Effector memory CD8-positive, alpha-beta T cell (primary cell): Measurements from ENCODE around the gene FAM168B.

Source experiments
- ATAC-seq: fragments of 150-1000 bp; cut with Tn5 transposase; replicated peaks from 2 replicates; pipeline ENCODE4 v1.10.0; 2021; ENCODE audit warnings: mild to moderate bottlenecking, moderate library complexity
- DNase-seq, 3 experiments: peaks; one replicate each; pipeline ENCODE4 v3.0.0; 2021
- H3K27ac Mint-ChIP-seq, 2 donors: one replicate each; pipeline ENCODE4 v1.8.0; 2022; ENCODE audit warnings: mild to moderate bottlenecking in 2 of 2, mixed read lengths in 2 of 2, moderate library complexity in 2 of 2
- H3K27me3 Mint-ChIP-seq, 2 donors: one replicate each; pipeline ENCODE4 v1.8.0; 2022; ENCODE audit warnings: mixed read lengths in 2 of 2
- H3K36me3 Mint-ChIP-seq: one replicate; pipeline ENCODE4 v1.8.0; 2022; ENCODE audit warnings: mild to moderate bottlenecking, moderate library complexity, mixed read lengths; ENCODE audit not compliant: insufficient read depth
- H3K4me1 Mint-ChIP-seq, 2 donors: one replicate each; pipeline ENCODE4 v1.8.0; 2022; ENCODE audit warnings: low read depth in 2 of 2, mixed read lengths in 2 of 2
- H3K4me3 Mint-ChIP-seq, 2 donors: one replicate each; pipeline ENCODE4 v1.8.0; 2022; ENCODE audit warnings: mild to moderate bottlenecking in 2 of 2, mixed read lengths in 2 of 2, moderate library complexity in 2 of 2
- H3K9me3 Mint-ChIP-seq, 2 donors: one replicate each; pipeline ENCODE4 v1.8.0; 2022; ENCODE audit warnings: mixed read lengths in 2 of 2

The FAM168B gene

GRCh38 chr2:131027566-131028528 lies 65.4 kb downstream of the FAM168B start:
- ATAC-seq (no peak), DNase-seq (no peak)
- Mint-ChIP-seq H3K4me3 (no peak overlapping the region), H3K9me3 (peaks cover 0 to 2% of the 10 kb centered on the region in 2 donors), H3K27ac (no peak overlapping the region), H3K27me3 (peaks cover 26 to 85% of the 10 kb centered on the region in 2 donors), H3K36me3 (no peaks in the 10 kb centered on the region), H3K4me1 (no peaks in the 10 kb centered on the region)

GRCh38 chr2:131026919-131027318 lies 66.3 kb downstream of the FAM168B start:
- Mint-ChIP-seq H3K4me3 (no peak overlapping the region), H3K36me3 (no peaks in the 10 kb centered on the region), H3K4me1 (no peaks in the 10 kb centered on the region), H3K9me3 (peaks cover 0 to 2% of the 10 kb centered on the region in 2 donors), H3K27ac (no peak overlapping the region), H3K27me3 (peaks cover 29 to 83% of the 10 kb centered on the region in 2 donors)
- DNase-seq: no peak
- no peak for ATAC-seq

- Mint-ChIP-seq H3K4me1 (no peaks in the 10 kb centered on the region), H3K4me3 (no peak overlapping the region), H3K27me3 (peaks cover 25 to 73% of the 10 kb centered on the region in 2 donors), H3K27ac (no peak overlapping the region), H3K36me3 (no peaks in the 10 kb centered on the region), H3K9me3 (peaks cover 0 to 2% of the 10 kb centered on the region in 2 donors)
- ATAC-seq (no peak), DNase-seq (no peak)
Measured at GRCh38 chr2:131023758-131024157, 69.5 kb downstream of the FAM168B start.

- no peak for ATAC-seq
- H3K4me1 Mint-ChIP-seq: no peaks in the 10 kb centered on the region
- H3K4me3 Mint-ChIP-seq: no peak overlapping the region
- no peak overlapping the region for H3K27ac Mint-ChIP-seq
- H3K9me3 Mint-ChIP-seq: peaks cover 0 to 2% of the 10 kb centered on the region in 2 donors
- no peaks in the 10 kb centered on the region for H3K36me3 Mint-ChIP-seq
- no peak for DNase-seq
- peaks cover 21 to 69% of the 10 kb centered on the region in 2 donors for H3K27me3 Mint-ChIP-seq
Measured at GRCh38 chr2:131022731-131023130, 70.5 kb downstream of the FAM168B start.

GRCh38 chr2:131016826-131017741 lies 76.2 kb downstream of the FAM168B start:
- no peak for ATAC-seq
- no peak for DNase-seq
- no peak overlapping the region for H3K4me3 Mint-ChIP-seq
- peak overlapping the region in 1 of 2 donors; percentile 1 for H3K27ac Mint-ChIP-seq
- no peaks in the 10 kb centered on the region for H3K9me3 Mint-ChIP-seq
- no peaks in the 10 kb centered on the region for H3K4me1 Mint-ChIP-seq
- no peaks in the 10 kb centered on the region for H3K36me3 Mint-ChIP-seq
- peaks cover 7 to 44% of the 10 kb centered on the region in 2 donors for H3K27me3 Mint-ChIP-seq

GRCh38 chr2:131015764-131016163 lies 77.5 kb downstream of the FAM168B start:
- Mint-ChIP-seq H3K4me3 (no peak overlapping the region), H3K27ac (no peak overlapping the region), H3K36me3 (peaks cover 4% of the 10 kb centered on the region), H3K4me1 (peaks cover 9 to 13% of the 10 kb centered on the region in 2 donors), H3K9me3 (no peaks in the 10 kb centered on the region), H3K27me3 (peaks cover 0 to 47% of the 10 kb centered on the region in 2 donors)
- no peak for ATAC-seq
- DNase-seq: no peak

GRCh38 chr2:131014141-131014540 lies 79.1 kb downstream of the FAM168B start:
- DNase-seq: no peak
- H3K36me3 Mint-ChIP-seq: peaks cover 4% of the 10 kb centered on the region
- no peak overlapping the region for H3K27ac Mint-ChIP-seq
- no peak overlapping the region for H3K4me3 Mint-ChIP-seq
- peaks cover 20 to 29% of the 10 kb centered on the region in 2 donors for H3K4me1 Mint-ChIP-seq
- H3K27me3 Mint-ChIP-seq: peaks cover 0 to 58% of the 10 kb centered on the region in 2 donors
- H3K9me3 Mint-ChIP-seq: no peaks in the 10 kb centered on the region
- no peak for ATAC-seq

GRCh38 chr2:131011486-131011885 lies 81.8 kb downstream of the FAM168B start:
- H3K27me3 Mint-ChIP-seq: peaks cover 0 to 44% of the 10 kb centered on the region in 2 donors
- H3K27ac Mint-ChIP-seq: peak overlapping the region in 1 of 2 donors; percentile 78
- DNase-seq: no peak
- H3K4me1 Mint-ChIP-seq: peaks cover 22 to 37% of the 10 kb centered on the region in 2 donors
- ATAC-seq: no peak
- H3K9me3 Mint-ChIP-seq: no peaks in the 10 kb centered on the region
- H3K4me3 Mint-ChIP-seq: no peak overlapping the region
- peaks cover 4% of the 10 kb centered on the region for H3K36me3 Mint-ChIP-seq

GRCh38 chr2:131010566-131010965 lies 82.7 kb downstream of the FAM168B start:
- peaks cover 0 to 39% of the 10 kb centered on the region in 2 donors for H3K27me3 Mint-ChIP-seq
- peak overlapping the region; percentile 72 to 86 for H3K27ac Mint-ChIP-seq
- H3K9me3 Mint-ChIP-seq: no peaks in the 10 kb centered on the region
- DNase-seq (peak in 1 of 3 experiments; percentile 39), ATAC-seq (peak; percentile 80)
- peak overlapping the region; percentile 60 to 69 for H3K4me3 Mint-ChIP-seq
- peaks cover 4% of the 10 kb centered on the region for H3K36me3 Mint-ChIP-seq
- H3K4me1 Mint-ChIP-seq: peaks cover 22 to 37% of the 10 kb centered on the region in 2 donors

- H3K4me3 Mint-ChIP-seq: peak overlapping the region; percentile 60 to 69
- H3K9me3 Mint-ChIP-seq: no peaks in the 10 kb centered on the region
- H3K27ac Mint-ChIP-seq: peak overlapping the region; percentile 72 to 86
- H3K36me3 Mint-ChIP-seq: peaks cover 4% of the 10 kb centered on the region
- ATAC-seq (peak; percentile 16), DNase-seq (no peak)
- peaks cover 0 to 43% of the 10 kb centered on the region in 2 donors for H3K27me3 Mint-ChIP-seq
- peaks cover 22 to 37% of the 10 kb centered on the region in 2 donors for H3K4me1 Mint-ChIP-seq
Measured at GRCh38 chr2:131009713-131010475, 83.4 kb downstream of the FAM168B start.

GRCh38 chr2:131008967-131009366 lies 84.3 kb downstream of the FAM168B start:
- Mint-ChIP-seq H3K36me3 (peaks cover 4% of the 10 kb centered on the region), H3K27ac (peak overlapping the region in 1 of 2 donors; percentile 86), H3K4me3 (peak overlapping the region in 1 of 2 donors; percentile 69), H3K27me3 (peaks cover 0 to 44% of the 10 kb centered on the region in 2 donors), H3K4me1 (peaks cover 22 to 37% of the 10 kb centered on the region in 2 donors), H3K9me3 (no peaks in the 10 kb centered on the region)
- DNase-seq (no peak), ATAC-seq (no peak)

- peaks cover 18 to 32% of the 10 kb centered on the region in 2 donors for H3K4me1 Mint-ChIP-seq
- DNase-seq (no peak), ATAC-seq (no peak)
- H3K27me3 Mint-ChIP-seq: peaks cover 4 to 54% of the 10 kb centered on the region in 2 donors
- no peak overlapping the region for H3K27ac Mint-ChIP-seq
- H3K36me3 Mint-ChIP-seq: peaks cover under 1% of the 10 kb centered on the region
- no peaks in the 10 kb centered on the region for H3K9me3 Mint-ChIP-seq
- H3K4me3 Mint-ChIP-seq: no peak overlapping the region
Measured at GRCh38 chr2:131006561-131006960, 86.7 kb downstream of the FAM168B start.
